GM23338 (cell line): ENCODE measurements around the gene CITED1. TPM values are rescaled to one million over a fixed set of nuclear protein-coding genes. Genes with fewer than 3 reads are reported as not detected.

ENCODE experiments used
- ATAC-seq: fragments of 200-7000 bp; cut with Tn5 transposase; 3 replicates; pipeline ENCODE4 v1.9.1; 2020
- DNase-seq: peaks from one replicate; pipeline ENCODE4 v3.0.0-alpha.2; 2015; ENCODE audit warnings: low spot score
- H2AFZ ChIP-seq: fragments of 200-600 bp; sonication (generic); 2 replicates; pipeline ENCODE4 v1.8.0; 2016; ENCODE audit warnings: antibody characterized with exemption, mild to moderate bottlenecking, moderate library complexity
- H3F3A ChIP-seq: fragments of 200-600 bp; sonication (generic); replicated peaks from 2 replicates; pipeline ENCODE4 v1.8.0; 2017; ENCODE audit warnings: antibody characterized with exemption, mixed run types, low read depth
- H3K27ac ChIP-seq: fragments of 200-600 bp; sonication (generic); 2 replicates; pipeline ENCODE4 v1.6.1; 2016; ENCODE audit warnings: low read depth
- H3K27me3 ChIP-seq: fragments of 200-600 bp; sonication (generic); 2 replicates; pipeline ENCODE4 v1.8.0; 2016; ENCODE audit warnings: mild to moderate bottlenecking, mixed run types, moderate library complexity; ENCODE audit not compliant: insufficient read depth
- H3K36me3 ChIP-seq: fragments of 200-600 bp; sonication (generic); 2 replicates; pipeline ENCODE4 v1.8.0; 2016; ENCODE audit warnings: mild to moderate bottlenecking; ENCODE audit not compliant: insufficient read depth
- H3K4me1 ChIP-seq: fragments of 200-600 bp; sonication (generic); 2 replicates; pipeline ENCODE4 v1.8.0; 2016; ENCODE audit warnings: mild to moderate bottlenecking, moderate library complexity; ENCODE audit not compliant: insufficient read depth
- H3K4me2 ChIP-seq: fragments of 200-600 bp; sonication (generic); 2 replicates; pipeline ENCODE4 v1.7.1; 2017; ENCODE audit warnings: mixed run types
- H3K4me3 ChIP-seq: fragments of 200-600 bp; sonication (generic); 2 replicates; pipeline ENCODE4 v1.6.1; 2016; ENCODE audit warnings: mixed run types
- H3K79me2 ChIP-seq: fragments of 200-600 bp; sonication (generic); replicated peaks from 2 replicates; pipeline ENCODE4 v1.8.0; 2017; ENCODE audit warnings: mild to moderate bottlenecking; ENCODE audit not compliant: insufficient read depth
- H3K9me2 ChIP-seq: fragments of 200-600 bp; sonication (generic); 2 replicates; pipeline ENCODE4 v1.8.0; 2017; ENCODE audit not compliant: insufficient read depth
- H4K20me1 ChIP-seq: fragments of 200-600 bp; sonication (generic); replicated peaks from 2 replicates; pipeline ENCODE4 v1.8.0; 2017; ENCODE audit warnings: mild to moderate bottlenecking; ENCODE audit not compliant: insufficient read depth
- H3K27ac Mint-ChIP-seq: 2 replicates; pipeline ENCODE4 v1.8.0; 2020; ENCODE audit warnings: inconsistent platforms, mild to moderate bottlenecking, moderate library complexity, mixed read lengths
- H3K27me3 Mint-ChIP-seq: 3 replicates; pipeline ENCODE4 v1.8.0; 2022; ENCODE audit warnings: low read depth, mild to moderate bottlenecking, moderate library complexity, mixed read lengths, inconsistent platforms; ENCODE audit not compliant: insufficient read depth, poor library complexity
- H3K36me3 Mint-ChIP-seq: 3 replicates; pipeline ENCODE4 v1.8.0; 2021; ENCODE audit warnings: low read depth, mild to moderate bottlenecking, inconsistent platforms, moderate library complexity, mixed read lengths
- H3K4me1 Mint-ChIP-seq: 3 replicates; pipeline ENCODE4 v1.8.0; 2020; ENCODE audit warnings: mild to moderate bottlenecking, inconsistent platforms, mixed read lengths
- H3K4me3 Mint-ChIP-seq: 3 replicates; pipeline ENCODE4 v1.8.0; 2021; ENCODE audit warnings: moderate library complexity, mild to moderate bottlenecking, inconsistent platforms, mixed read lengths
- H3K9me3 Mint-ChIP-seq: 3 replicates; pipeline ENCODE4 v1.8.0; 2020; ENCODE audit warnings: moderate library complexity, mild to moderate bottlenecking, inconsistent platforms, mixed read lengths
- CREB1 ChIP-seq: fragments of 250-450 bp; sonication (Bioruptor Pico); IDR thresholded peaks from 2 replicates; pipeline ENCODE4 v1.5.0; 2020; ENCODE audit warnings: low read depth, mild to moderate bottlenecking, moderate library complexity
- CTCF ChIP-seq, 2 experiments: fragments of 200-600 bp in 1 of 2; sonication (generic) in 1 of 2; conservative IDR thresholded peaks; 2 replicates each; pipeline versions ENCODE4 v1.5.1 to v1.6.1; 2016 to 2017; ENCODE audit warnings: antibody characterized with exemption in 2 of 2, low read depth in 2 of 2, mild to moderate bottlenecking in 2 of 2, moderate library complexity in 1 of 2
- ETS1 ChIP-seq: IDR thresholded peaks from 2 replicates; pipeline ENCODE4 v1.6.1; 2016; ENCODE audit warnings: antibody characterized with exemption
- EZH2 ChIP-seq: fragments of 200-600 bp; sonication (generic); IDR thresholded peaks from one replicate; pipeline ENCODE4 v1.8.0; 2017; ENCODE audit warnings: antibody characterized with exemption, mild to moderate bottlenecking, low read depth; ENCODE audit not compliant: unreplicated experiment
- EZH2phosphoT487 ChIP-seq: fragments of 200-600 bp; sonication (generic); IDR thresholded peaks from one replicate; pipeline ENCODE4 v1.8.1; 2018; ENCODE audit warnings: antibody characterized with exemption; ENCODE audit not compliant: unreplicated experiment
- NANOG ChIP-seq: IDR thresholded peaks from 2 replicates; pipeline ENCODE4 v1.6.1; 2016; ENCODE audit warnings: antibody characterized with exemption, borderline replicate concordance
- POLR2AphosphoS5 ChIP-seq: IDR thresholded peaks from 2 replicates; pipeline ENCODE4 v1.6.1; 2016; ENCODE audit warnings: antibody characterized with exemption, low read depth
- REST ChIP-seq: IDR thresholded peaks from one replicate; pipeline ENCODE4 v1.6.1; 2018; ENCODE audit warnings: antibody characterized with exemption; ENCODE audit not compliant: unreplicated experiment
- STAT1 ChIP-seq: IDR thresholded peaks from one replicate; pipeline ENCODE4 v1.6.1; 2016; ENCODE audit warnings: antibody characterized with exemption; ENCODE audit not compliant: unreplicated experiment
- ZNF114 ChIP-seq: fragments of 250-450 bp; sonication (Bioruptor Pico); IDR thresholded peaks from 2 replicates; pipeline ENCODE4 v1.5.0; 2020; ENCODE audit warnings: mild to moderate bottlenecking, moderate library complexity
- ZNF331 ChIP-seq: fragments of 250-450 bp; sonication (Bioruptor Pico); IDR thresholded peaks from 2 replicates; pipeline ENCODE4 v1.5.0; 2020; ENCODE audit warnings: low read depth, mild to moderate bottlenecking, moderate library complexity
- polyA plus RNA-seq: library from polyadenylated mRNA; unstranded; fragments of >200 nt; fragmentation: Nextera tagmentation; extraction: Ambion mirVana; gene quantifications from 2 replicates; pipeline ENCODE4 v1.2.1, GENCODE V29; 2016
- total RNA-seq: library from RNA; depleted of rRNA; stranded (reverse); fragments of >200 nt; shearing (Covaris generic); gene quantifications from 2 replicates; pipeline ENCODE4 v1.2.3, GENCODE V29; 2014

CITED1 gene
- total and polyA plus RNA-seq, 2 experiments from 2014 or later, result 0.45 to 1.1 TPM

GRCh38 chrX:72308566-72309296 lies 3.0 kb upstream of the CITED1 start:
- peak overlapping the region; percentile 80 for H3K4me2 ChIP-seq
- Mint-ChIP-seq H3K27ac (no peak overlapping the region), H3K27me3 (peaks cover 61% of the 10 kb centered on the region), H3K4me1 (peaks cover 18% of the 10 kb centered on the region; the same call in 2 of the 3 replicates), H3K36me3 (no peaks in the 10 kb centered on the region), H3K9me3 (0 out of 3 replicates have a peak, but pooled peaks cover 4% of the 10 kb centered on the region), H3K4me3 (peak overlapping the region; percentile 66)
- peaks cover 3% of the 10 kb centered on the region; the same call in 1 of the 2 replicates for H3F3A ChIP-seq
- TF ChIP-seq ZNF331 (CRISPR knock-in tag), result no peak
- no peak for TF ChIP-seq STAT1
- TF ChIP-seq EZH2, result peak; percentile 78
- ATAC-seq, result peak; percentile 36
- DNase-seq, result peak; percentile 83
- H4K20me1 ChIP-seq, result no peaks in the 10 kb centered on the region
- H3K27me3 ChIP-seq, result peaks cover 73% of the 10 kb centered on the region
- H3K79me2 ChIP-seq, result no peaks in the 10 kb centered on the region
- H3K9me2 ChIP-seq, result no peaks in the 10 kb centered on the region
- H3K4me3 ChIP-seq, result peak overlapping the region; percentile 58
- peak overlapping the region; percentile 87 for H2AFZ ChIP-seq
- H3K4me1 ChIP-seq, result 0 out of 2 replicates have a peak, but pooled peaks cover 5% of the 10 kb centered on the region
- no peak overlapping the region for H3K27ac ChIP-seq
- H3K36me3 ChIP-seq, result no peaks in the 10 kb centered on the region

- Histone ChIP-seq H3K4me2 (peak overlapping the region; percentile 80), H3K4me3 (peak overlapping the region; percentile 58), H3K4me1 (0 out of 2 replicates have a peak, but pooled peaks cover 5% of the 10 kb centered on the region), H3K27ac (no peak overlapping the region), H3K36me3 (no peaks in the 10 kb centered on the region), H3K9me2 (no peaks in the 10 kb centered on the region), H3K79me2 (no peaks in the 10 kb centered on the region), H3F3A (peaks cover 3% of the 10 kb centered on the region; the same call in 1 of the 2 replicates), H4K20me1 (no peaks in the 10 kb centered on the region), H2AFZ (no peak overlapping the region), H3K27me3 (peaks cover 78% of the 10 kb centered on the region)
- Mint-ChIP-seq H3K4me1 (peaks cover 14% of the 10 kb centered on the region; the same call in 2 of the 3 replicates), H3K9me3 (0 out of 3 replicates have a peak, but pooled peaks cover 4% of the 10 kb centered on the region), H3K27ac (no peak overlapping the region), H3K27me3 (peaks cover 61% of the 10 kb centered on the region), H3K36me3 (no peaks in the 10 kb centered on the region), H3K4me3 (peak overlapping the region; percentile 66)
- no peak for DNase-seq
- no peak for ATAC-seq
- TF ChIP-seq EZH2phosphoT487 (no peak), CTCF (conservative IDR thresholded peaks at IDR 0.05; ENCODE audit: low read depth in 2 of 2) (no peak), REST (no peak), ZNF331 (CRISPR knock-in tag) (no peak), ZNF114 (CRISPR knock-in tag) (no peak), POLR2AphosphoS5 (no peak), NANOG (no peak), EZH2 (no peak), ETS1 (no peak), CREB1 (no peak)
Observed at GRCh38 chrX:72308209-72308565, 2.5 kb upstream of the CITED1 start.
